ENCODE results near the gene DGKI. TPM values are rescaled to one million over a fixed set of nuclear protein-coding genes. Genes with fewer than 3 reads are reported as not detected.

Gene DGKI
- total RNA-seq, 4 donors from 2014 or later = 0.44 to 1.1 (median 1.0) TPM; not detected in 1

DNA sequence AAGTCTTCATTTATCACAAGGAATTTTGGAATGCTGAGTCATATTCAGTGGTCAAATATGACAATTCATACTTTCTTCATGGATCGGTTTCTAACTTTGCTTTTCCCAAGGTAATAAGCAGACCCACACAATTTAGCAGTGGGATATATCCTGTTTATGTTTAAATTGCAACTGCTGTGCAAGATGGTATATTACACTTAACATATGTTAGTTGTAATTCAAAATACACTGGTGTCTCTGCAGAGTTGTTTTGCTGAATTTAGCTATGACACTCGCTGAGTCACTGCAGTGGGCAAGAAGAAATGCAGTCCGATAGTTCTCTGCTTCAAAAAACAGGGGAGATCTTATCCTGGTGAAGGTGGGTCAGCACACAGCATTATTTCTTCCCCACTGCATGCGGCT is 308.4 kb downstream of the DGKI start:
- H3K27ac ChIP-seq = no peak overlapping the region
- no peak for TF ChIP-seq POLR2A (IDR thresholded peaks at IDR 0.05)
- no peak for TF ChIP-seq CTCF (IDR thresholded peaks at IDR 0.05)
- WGBS, 2 donors = 63 to 66% methylated on average over 4 of the region's 4 CpGs
- intact Hi-C loops (cut with DNase I) = no loop called here
- no peaks in the 10 kb centered on the region for H3K4me1 ChIP-seq
- H3K27me3 ChIP-seq = no peaks in the 10 kb centered on the region
- H3K9me3 ChIP-seq = no peaks in the 10 kb centered on the region
- H3K4me3 ChIP-seq = no peak overlapping the region
- DNase-seq = no peak
- no peaks in the 10 kb centered on the region for H3K36me3 ChIP-seq

DNA sequence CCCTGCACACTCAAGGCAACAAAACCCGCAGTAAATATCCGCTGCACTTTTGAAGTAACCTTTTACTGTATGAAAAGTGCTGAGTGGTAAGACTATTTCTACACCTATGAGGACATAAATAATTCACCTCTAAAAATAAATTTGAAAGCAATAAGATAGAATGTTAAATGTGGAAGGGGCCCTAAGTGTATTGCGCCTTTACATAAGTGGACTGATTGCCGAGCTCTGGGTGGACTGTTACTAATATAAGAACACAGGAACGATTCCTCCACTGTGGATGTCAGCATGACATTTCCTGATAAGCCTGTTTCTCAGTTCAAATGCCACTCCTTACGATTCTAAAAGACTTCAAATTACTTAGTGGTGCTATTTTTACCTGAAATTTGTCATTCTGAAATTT is 311.2 kb downstream of the DGKI start:
- intact Hi-C loops (cut with DNase I) = no loop called here
- Histone ChIP-seq H3K27me3 (no peaks in the 10 kb centered on the region), H3K4me3 (no peak overlapping the region), H3K36me3 (no peaks in the 10 kb centered on the region), H3K9me3 (no peaks in the 10 kb centered on the region), H3K27ac (no peak overlapping the region), H3K4me1 (no peaks in the 10 kb centered on the region)
- DNase-seq = no peak
- 55 to 62% methylated on average over 6 of the region's 6 CpGs for WGBS, 2 donors
- TF ChIP-seq CTCF (IDR thresholded peaks at IDR 0.05) = no peak
- TF ChIP-seq POLR2A (IDR thresholded peaks at IDR 0.05) = no peak

GRCh38 chr7:137531671-137532070 is 315.1 kb downstream of the DGKI start:
- Histone ChIP-seq H3K27me3 (no peaks in the 10 kb centered on the region), H3K9me3 (no peaks in the 10 kb centered on the region), H3K36me3 (no peaks in the 10 kb centered on the region), H3K27ac (no peak overlapping the region), H3K4me1 (no peaks in the 10 kb centered on the region), H3K4me3 (no peak overlapping the region)
- TF ChIP-seq POLR2A (IDR thresholded peaks at IDR 0.05) = no peak
- TF ChIP-seq CTCF (IDR thresholded peaks at IDR 0.05) = no peak
- DNase-seq = no peak
- intact Hi-C loops (cut with DNase I) = no loop called here
- 82 to 84% methylated on average over 4 of the region's 4 CpGs for WGBS, 2 donors

DNA sequence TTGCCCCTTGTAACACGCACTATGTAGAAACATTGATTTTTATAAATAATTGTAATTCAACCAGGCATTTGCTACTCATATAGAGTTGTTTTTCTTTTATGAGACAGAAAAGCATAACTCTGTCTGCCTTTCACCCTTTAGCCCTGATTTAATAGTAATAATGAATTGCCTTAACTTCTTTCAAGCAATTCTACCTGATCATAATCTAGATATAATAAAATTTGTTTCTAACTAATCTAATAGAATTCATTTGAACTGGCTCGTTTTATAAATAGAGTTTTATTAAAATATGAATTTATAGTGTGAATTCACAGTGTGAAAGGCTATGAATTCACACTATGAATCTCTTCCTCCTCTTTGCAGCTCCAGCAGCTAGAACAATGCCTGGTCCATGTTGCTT is 319.1 kb downstream of the DGKI start:
- WGBS, 2 donors = 44 to 55% methylated on average over 2 of the region's 2 CpGs
- Histone ChIP-seq H3K27me3 (no peaks in the 10 kb centered on the region), H3K27ac (no peak overlapping the region), H3K9me3 (no peaks in the 10 kb centered on the region), H3K36me3 (no peaks in the 10 kb centered on the region), H3K4me1 (no peaks in the 10 kb centered on the region), H3K4me3 (no peak overlapping the region)
- intact Hi-C loops (cut with DNase I) = no loop called here
- TF ChIP-seq POLR2A (IDR thresholded peaks at IDR 0.05) (no peak), CTCF (IDR thresholded peaks at IDR 0.05) (no peak)
- no peak for DNase-seq

DNA sequence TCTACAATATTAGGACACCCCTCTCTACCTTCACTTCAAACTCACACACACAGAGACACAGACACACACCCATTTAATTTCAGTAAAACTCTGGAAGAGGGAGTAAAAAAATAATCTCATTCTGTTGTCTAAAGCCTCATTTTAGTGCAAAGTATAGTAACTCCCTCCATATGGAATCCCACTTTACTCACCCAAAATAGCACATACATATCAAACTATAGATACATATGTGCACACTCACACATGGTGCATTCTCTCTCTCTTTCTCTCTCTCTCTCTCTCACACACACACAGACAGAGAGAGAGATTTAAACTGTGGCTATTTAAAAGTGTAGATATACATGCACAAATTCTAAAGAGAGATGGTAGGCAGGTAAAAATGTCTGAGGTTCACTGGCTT is 323.6 kb downstream of the DGKI start:
- intact Hi-C loops (cut with DNase I) = no loop called here
- DNase-seq = no peak
- Histone ChIP-seq H3K4me1 (no peaks in the 10 kb centered on the region), H3K36me3 (no peaks in the 10 kb centered on the region), H3K4me3 (no peak overlapping the region), H3K27ac (no peak overlapping the region), H3K9me3 (no peaks in the 10 kb centered on the region), H3K27me3 (no peaks in the 10 kb centered on the region)
- TF ChIP-seq CTCF (IDR thresholded peaks at IDR 0.05) (no peak), POLR2A (IDR thresholded peaks at IDR 0.05) (no peak)
